Activated CD8-positive, alpha-beta memory T cell treated with anti-CD3 and anti-CD28 coated beads, Interleukin-2, amount 50 U/mL, for 24 hours (primary cell): Measurements from ENCODE around the gene GPRC5C.

ENCODE experiments used
- DNase-seq: peaks from one replicate; pipeline ENCODE4 v3.0.0-alpha.2; 2020; ENCODE audit errors: extremely low read depth

The GPRC5C gene

DNA sequence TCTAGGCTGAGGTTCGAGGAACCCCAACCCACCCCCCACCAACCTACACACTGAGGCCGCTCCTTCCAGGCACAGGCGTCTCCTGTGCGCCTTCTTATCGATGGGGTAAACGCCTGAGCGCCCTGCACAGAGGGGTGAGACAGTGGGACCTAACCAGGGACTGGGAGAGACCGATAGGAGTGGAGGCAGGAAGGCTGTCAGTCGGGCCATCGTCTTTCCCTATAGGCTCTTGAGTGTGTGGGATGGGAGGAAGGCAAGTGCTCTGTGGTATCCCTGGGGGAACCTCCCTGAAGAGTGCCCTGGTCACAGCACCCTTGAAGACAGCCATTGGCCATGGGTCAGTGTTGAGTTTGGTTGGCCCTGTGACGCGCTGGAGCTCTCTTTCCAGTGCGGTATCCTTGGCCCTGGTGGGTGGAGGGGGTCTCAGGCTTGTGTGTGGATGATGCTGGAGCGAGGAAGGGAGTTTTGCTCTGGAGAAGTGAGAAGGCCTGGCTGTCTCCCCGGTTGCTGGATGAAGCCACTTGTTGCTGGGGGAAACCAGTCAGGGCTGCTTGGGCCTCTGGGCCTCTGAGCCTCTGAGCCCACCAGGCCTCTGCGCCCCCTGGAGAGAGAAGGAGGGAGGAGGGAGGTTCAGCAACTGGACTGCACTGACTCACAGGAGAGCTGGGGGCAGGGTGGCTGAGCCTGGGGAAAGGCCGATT is 1.7 kb downstream of the GPRC5C start:
- no peak for DNase-seq

DNA sequence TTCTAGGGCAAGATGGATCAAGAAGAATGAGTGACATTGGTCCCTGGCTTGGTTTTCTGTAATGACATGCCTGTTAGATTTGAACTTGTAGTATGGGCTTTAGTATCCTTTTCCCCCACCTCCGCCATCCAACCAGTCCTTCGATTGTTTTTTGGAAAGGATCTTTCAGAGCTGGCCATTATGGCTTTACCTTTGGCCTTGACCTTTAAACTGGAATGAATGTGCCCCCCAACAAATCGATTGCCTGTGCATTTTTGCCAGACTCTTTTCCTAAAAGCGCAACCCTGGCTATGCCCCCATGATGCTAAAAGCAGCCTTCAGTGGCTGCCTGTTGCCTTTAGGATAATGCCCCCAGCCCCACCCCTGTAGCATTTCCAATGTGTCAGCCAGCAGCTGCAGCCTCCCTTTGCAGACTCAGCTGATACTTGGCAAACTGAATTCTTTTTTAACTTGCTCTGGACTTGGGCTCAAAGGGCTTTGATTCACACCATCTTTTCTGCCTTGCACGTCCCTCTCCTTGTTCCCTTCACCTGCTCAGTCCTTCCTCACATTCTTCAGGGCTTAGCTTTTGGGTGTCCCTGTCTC is 4.0 kb downstream of the GPRC5C start:
- DNase-seq: no peak

DNA sequence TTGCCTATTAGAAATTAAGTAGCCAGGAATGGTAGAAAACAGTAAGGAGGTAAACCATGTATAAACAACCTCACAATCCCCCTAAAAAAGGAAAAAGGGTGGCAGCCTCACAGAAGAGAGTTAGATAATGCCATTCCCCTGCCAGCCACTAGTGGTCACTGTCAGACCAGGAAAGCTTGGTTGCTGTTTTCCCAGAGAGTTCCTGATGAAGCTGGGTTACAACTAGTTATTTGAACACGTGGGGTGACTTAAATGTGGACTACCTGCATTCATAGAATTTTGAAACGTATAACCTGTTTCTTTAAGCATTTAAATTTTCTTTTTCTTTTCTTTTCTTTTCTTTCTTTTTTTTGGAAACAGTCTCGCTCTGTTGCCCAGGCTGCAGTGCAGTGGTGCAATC is 5.8 kb downstream of the GPRC5C start:
- no peak for DNase-seq

DNA sequence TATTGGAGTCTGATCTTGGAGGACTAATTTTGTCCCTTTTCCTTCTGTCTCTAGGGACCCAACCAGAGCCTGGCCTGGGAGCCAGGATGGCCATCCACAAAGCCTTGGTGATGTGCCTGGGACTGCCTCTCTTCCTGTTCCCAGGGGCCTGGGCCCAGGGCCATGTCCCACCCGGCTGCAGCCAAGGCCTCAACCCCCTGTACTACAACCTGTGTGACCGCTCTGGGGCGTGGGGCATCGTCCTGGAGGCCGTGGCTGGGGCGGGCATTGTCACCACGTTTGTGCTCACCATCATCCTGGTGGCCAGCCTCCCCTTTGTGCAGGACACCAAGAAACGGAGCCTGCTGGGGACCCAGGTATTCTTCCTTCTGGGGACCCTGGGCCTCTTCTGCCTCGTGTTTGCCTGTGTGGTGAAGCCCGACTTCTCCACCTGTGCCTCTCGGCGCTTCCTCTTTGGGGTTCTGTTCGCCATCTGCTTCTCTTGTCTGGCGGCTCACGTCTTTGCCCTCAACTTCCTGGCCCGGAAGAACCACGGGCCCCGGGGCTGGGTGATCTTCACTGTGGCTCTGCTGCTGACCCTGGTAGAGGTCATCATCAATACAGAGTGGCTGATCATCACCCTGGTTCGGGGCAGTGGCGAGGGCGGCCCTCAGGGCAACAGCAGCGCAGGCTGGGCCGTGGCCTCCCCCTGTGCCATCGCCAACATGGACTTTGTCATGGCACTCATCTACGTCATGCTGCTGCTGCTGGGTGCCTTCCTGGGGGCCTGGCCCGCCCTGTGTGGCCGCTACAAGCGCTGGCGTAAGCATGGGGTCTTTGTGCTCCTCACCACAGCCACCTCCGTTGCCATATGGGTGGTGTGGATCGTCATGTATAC is 8.0 kb downstream of the GPRC5C start:
- DNase-seq: no peak

DNA sequence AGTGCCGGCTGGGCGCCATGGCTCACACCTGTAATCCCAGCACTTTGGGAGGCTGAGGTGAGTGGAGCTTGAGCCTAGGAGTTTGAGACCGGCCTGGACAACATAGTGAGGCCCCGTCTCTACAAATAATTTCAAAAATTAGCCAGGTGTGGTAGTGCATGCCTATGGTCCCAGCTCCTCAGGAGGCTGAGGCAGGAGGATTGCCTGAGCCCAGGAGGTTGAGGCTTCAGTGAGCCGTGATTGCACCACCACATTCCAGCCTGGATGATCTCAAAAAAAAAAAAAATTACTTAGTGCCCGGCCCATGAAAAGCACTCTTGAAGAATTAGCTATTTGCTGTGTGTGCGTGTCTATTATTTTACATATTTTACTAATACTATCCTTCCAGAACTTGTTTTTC is 9.6 kb downstream of the GPRC5C start:
- DNase-seq: no peak

DNA sequence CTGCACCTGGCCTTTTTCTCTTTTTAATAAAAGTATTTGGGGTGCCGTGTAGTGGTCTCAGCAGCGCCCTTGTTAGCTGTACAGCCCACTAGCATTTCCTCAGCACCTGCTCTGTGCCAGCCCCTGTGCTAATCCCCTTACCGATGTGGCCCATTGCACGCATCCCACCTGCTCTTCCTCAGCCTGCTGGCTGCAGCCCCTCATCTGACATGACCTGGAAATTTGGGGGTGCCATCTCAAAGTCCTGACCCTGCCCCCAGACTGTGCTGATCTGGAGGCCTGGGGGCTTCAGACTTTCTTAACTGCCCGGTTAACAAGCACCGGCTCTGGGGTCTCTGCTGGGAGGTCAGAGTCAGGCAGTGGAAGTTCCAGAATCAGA is 10.4 kb downstream of the GPRC5C start:
- DNase-seq: no peak

DNA sequence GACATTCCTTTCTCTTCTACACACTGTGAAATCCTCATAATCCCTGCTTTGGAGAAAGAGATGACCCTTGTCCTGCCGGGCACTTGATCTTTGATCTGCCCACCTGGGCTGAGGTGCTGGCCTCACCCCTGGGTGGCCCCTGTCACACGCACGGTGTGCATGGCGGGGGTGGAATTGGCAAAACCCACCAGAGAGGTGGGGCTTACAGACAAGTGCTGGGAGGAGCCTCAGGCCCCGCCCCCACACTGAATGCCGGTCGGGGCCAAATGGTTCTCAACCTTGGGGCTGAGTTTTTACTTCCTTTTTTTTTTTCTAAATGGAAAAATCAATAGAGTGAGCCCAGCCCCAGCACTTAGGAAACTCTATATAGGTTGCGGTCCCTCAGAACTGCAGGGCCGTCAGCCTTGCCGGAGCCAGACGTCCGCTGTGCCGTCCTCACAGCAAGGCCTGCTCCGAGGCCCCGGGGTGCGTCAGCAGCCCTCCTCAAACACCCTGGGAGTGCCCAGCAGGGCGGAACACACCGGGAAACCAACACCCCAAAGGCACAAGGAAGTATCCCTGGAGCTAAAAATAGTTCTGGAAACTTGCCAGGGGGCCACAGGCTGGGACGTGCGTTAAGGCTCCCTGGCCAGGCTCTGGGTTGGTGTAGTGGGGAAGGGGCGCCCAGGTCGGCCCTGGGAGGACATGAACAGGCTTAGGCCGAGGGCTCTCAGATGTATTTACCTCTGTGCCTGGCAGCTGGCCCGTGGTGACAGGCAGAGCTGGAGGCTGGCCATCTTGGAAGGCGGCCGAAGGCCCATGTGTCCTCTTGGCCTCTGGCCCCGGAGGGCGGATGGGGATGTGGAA is 11.0 kb downstream of the GPRC5C start:
- DNase-seq: no peak

DNA sequence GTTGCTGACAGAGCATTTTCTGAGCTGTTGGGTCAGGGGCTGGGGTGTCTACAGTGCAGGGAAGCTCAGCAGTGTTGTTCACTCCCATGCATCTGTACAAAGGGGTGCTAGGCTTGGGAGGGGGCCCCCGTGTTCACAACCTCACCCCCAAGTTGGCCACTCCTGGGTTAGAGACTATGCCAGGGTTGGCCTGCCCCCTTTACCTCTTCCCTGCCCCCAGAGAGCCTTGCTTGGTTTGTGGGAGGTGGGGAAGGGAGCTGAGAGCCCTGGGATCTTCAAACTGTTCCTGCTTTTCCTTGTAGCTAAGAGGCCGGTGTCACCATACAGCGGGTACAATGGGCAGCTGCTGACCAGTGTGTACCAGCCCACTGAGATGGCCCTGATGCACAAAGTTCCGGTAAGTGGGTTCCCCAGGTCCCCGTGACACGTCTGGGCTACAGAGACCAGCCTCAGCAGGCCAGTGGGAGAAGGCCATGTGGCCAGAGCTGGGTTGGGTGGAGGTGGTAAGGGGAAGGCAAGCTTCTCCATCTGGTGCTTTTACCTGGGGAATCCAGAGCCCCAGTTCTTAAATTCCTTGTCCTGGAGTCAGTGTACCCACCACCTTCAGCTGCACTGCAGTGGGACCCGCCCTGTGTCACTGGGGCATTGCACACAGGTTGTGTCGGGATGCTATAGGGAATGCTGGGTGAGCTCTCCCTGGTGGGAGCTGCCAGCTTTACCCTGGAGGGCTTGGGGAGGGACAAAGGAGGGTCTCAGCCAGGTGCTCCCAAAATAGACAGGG is 11.8 kb downstream of the GPRC5C start:
- no peak for DNase-seq

DNA sequence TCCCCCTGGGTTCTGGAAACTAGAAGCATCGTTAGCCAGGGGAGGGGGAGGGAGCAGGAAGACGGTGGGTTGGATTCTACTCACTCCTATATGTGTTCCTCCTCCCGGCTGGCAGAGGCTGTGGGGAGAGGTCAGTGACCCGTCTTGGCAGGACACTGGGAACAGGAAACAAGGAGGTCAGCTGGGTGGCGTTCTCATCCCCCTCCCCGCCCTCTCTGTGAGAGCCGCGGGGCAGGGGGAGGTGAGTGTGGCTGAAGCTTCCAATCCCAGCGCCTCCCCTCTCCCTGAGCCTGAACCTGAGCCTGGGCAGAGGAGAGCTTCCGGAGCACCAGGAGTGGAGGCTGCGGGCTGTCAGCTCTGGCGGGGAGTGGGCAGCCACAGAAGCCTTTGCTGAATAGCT is 12.5 kb downstream of the GPRC5C start:
- no peak for DNase-seq

DNA sequence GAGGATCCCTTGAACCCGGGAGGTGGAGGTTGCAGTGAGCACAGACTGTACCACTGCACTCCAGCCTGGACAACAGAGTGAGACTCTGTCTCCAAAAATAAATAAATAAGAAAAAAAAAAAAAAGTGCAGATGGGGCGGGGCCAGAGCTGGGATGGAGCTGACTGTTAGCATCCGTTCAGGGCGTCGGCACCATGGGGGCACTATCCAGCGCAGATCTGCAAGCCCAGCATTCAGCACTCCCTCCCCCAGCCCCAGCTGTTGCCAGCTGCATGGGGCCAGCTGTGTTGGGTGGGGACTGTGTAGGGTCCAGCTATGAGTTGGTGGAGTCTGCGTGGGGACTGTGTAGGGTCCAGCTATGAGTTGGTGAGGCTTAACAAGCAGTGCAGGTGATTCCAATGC is 13.3 kb downstream of the GPRC5C start:
- no peak for DNase-seq

DNA sequence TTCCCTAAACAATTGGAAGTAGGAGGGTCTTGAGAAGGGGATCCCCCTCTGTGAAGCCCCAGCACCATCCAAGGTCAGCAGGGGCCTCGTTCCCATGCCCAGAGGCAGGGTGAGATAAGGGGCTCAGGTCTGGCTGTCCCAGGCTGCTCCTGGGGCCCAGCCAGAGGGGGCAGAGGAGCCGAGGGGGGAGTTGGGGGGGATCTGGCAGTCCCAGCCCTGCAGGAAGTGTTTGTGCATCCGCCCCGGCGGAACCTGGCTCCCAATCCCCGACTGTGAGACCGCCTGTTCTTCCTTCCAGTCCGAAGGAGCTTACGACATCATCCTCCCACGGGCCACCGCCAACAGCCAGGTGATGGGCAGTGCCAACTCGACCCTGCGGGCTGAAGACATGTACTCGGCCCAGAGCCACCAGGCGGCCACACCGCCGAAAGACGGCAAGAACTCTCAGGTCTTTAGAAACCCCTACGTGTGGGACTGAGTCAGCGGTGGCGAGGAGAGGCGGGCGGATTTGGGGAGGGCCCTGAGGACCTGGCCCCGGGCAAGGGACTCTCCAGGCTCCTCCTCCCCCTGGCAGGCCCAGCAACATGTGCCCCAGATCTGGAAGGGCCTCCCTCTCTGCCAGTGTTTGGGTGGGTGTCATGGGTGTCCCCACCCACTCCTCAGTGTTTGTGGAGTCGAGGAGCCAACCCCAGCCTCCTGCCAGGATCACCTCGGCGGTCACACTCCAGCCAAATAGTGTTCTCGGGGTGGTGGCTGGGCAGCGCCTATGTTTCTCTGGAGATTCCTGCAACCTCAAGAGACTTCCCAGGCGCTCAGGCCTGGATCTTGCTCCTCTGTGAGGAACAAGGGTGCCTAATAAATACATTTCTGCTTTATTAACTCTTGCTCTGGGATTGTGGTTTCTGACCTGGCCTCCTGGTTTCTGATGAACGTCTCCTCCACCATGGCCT is 14.9 kb downstream of the GPRC5C start:
- DNase-seq: no peak

DNA sequence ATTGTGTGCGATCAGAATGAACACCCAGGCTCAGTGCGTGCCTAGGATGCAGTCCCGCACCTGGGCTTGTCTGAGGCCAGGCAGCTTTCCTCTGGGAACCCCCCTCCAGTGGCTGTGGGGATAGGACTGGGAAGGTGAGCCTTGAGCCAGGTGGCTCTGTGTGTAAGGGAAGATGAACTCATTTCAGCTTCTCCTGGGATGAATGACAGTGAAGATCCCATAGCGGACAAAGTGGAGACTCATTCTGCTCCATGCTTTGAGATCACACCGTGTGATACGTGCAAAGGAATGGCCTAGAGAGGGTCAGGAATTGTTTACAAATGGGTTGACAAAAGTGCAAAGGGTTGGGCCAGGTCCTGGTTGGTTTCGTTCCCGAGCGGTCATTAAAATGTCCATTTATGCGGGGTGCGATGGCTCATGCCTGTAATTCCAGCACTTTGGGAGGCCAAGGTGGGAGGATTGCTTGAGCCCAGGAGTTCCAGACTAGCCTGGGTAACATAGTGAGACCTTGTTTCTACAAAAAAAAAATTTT is 15.8 kb downstream of the GPRC5C start:
- DNase-seq: no peak

DNA sequence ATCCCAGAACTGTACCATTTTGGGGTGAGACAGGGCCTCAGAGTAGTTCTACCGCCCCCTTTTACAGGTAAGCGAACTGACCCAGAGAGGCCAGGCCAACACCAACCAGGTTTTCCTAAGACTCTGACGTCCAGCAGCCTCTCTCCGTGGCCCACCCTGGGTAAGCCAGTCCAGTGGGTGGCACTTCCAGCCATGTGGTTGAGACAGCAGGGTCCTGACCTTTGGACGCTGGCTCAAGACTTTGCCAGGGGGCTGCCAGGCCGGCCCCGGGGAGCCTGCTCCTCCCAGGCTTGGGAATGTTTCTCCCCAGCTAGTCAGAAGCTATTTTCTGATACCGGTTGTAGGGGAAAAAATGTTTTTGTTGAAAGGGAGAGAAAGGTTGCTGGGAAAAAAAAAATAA is 16.9 kb downstream of the GPRC5C start:
- DNase-seq: no peak

DNA sequence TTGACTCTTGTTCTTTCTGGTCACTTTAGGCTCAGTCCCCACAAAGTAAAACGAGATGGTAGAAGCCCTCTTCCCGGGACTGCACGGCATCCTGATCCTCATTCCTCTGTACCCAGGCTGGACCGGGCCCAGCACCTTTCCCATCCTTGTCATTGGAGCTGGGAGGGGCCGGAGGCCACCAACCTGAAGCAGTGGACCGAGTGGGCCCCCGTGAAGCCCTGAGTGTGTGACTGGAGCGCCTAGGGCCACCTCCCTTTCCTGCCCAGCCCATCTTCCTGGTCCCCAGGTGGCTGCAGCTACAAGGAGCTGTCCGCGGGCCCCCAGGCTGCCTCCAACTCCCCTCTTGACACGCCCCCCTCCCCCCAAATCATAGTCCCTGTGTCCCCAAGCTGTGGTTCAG is 17.4 kb downstream of the GPRC5C start:
- DNase-seq: no peak

DNA sequence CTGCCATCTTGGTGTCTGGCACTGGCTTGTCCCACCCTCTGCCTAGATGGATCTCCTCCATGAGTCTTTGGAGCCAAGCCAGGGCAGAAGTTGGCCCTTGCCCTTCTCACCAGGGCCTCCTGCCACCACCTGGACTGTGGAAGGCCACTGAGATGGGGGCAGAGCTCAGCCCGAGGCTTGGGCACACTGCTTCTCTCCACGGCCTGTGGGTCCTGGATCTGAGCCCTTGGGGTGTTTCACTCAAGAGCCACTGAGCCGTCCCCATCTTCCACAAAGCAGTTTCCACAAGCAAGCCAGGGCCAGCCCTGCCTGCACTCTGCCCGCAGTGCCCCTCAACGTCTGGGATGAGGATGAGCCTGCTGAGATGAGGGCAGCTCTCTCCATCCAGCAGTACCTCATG is 17.9 kb downstream of the GPRC5C start:
- no peak for DNase-seq

DNA sequence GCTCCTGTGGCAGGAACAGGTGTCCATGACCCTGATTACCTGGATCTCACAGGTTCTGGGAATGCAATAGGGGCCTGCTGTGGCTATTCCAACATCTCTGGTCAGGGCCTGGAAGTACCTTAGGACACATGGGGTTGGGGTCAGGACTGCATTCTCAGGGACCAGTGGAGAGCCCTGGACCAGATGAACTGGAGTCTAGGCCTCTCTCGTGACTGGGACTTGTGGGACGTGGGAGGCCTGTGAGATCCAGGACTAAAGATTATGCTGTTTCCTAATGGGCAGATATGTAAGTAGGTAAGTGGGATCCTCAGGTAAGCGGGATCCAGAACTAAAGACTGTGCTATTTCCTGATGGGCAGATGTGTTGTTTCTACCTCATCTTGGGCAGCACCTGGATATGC is 18.3 kb downstream of the GPRC5C start:
- no peak for DNase-seq

DNA sequence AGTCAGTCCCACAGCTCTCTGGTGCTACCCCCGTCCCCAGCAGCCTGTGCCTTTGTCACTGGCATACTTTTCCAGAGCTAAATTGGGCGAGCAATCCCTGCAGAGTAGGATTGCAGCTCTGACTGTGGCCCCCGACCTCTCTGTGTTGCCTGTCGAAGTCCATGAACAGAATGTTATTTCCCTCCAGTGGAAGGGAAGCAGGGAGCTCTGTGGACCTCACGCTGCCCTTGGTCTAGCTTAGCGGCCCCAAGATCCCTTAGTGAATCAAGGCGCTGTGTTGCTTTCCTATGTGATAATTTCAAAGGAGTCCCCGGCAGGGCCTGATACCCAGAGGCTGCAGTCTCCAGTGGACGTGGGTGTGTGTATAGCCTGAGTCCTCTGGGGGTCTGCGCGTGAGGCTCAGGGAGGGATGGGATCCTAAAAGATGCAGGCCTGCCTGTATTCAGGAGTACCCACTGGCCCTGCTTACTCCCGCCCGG is 19.1 kb downstream of the GPRC5C start:
- no peak for DNase-seq

DNA sequence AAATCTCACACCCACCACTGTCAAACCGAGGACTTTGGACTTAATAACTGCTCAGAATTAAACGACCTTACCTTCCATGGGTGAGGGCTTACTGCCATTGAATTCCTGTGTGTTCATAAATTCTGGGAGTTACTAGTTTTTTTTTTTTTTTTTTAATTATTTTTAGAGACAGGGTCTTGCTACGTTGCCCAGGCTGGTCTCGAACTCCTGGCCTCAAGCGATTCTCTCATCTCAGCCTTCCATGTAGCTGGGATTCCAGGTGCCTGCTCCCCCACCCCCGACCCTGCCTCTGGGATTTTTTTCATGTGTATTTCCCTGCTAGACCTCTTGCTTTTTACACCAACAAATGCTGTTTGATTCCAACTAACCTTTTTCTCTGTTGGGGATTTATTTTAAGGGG is 19.7 kb downstream of the GPRC5C start:
- DNase-seq: no peak

DNA sequence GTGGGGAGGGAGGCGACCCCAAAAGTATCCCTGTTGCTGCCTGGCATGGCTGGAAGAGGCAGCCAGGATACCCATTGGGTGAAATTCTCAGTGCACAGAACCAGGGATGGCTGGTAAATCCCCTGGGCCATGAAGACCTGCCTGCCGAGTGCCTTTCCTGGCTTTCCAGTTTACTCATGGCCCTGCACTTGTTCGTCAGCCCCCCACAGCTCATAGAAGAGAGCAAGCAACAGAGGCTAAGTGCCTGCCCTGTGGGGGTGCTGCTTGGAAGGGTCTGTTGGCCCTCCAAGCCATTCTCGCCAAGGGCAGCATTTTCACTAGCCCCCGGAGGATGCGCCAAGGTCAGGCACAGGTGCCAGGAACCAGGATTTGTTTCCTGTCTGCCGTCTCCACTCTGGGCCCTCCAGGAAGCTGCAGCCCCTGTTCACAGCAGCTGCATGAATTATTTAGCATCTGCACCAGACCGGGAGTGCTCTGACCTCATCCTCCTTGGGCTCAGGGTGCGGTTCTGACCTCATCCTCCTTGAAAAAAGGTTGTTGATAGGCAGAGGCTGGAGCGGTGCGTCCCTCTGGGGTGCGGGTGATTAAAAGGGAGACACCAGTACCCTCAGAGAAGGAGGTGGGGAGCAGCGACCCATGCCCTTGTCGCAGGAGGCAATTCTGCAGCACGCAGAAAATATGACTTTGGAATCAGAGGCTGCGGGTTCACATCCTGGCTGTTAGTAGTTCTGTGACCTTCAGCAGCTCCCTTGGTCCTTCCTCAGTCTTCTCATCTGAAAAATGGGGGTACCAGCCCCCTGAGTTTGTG is 20.3 kb downstream of the GPRC5C start:
- no peak for DNase-seq
